SK-N-SH treated with all-trans-retinoic acid at 6 μM for 48 hours (cell line): ENCODE data around the gene TRPV4.
"Not testable (repeated sequence)": the region's sequence is repeated elsewhere in the genome, so short reads cannot be mapped to it uniquely, and the experiment has no call there.

Source experiments
- CSDC2 ChIP-seq: fragments of 250-450 bp; sonication (Bioruptor Pico); IDR thresholded peaks from 2 replicates; pipeline ENCODE4 v1.5.0; 2020; ENCODE audit warnings: mild to moderate bottlenecking, moderate library complexity
- CSRNP3 ChIP-seq: fragments of 250-450 bp; sonication (Bioruptor Pico); IDR thresholded peaks from 2 replicates; pipeline ENCODE4 v1.5.1; 2021; ENCODE audit warnings: mild to moderate bottlenecking, moderate library complexity
- GLIS3 ChIP-seq: fragments of 250-450 bp; sonication (Bioruptor Pico); IDR thresholded peaks from 2 replicates; pipeline ENCODE4 v1.5.0; 2020; ENCODE audit warnings: mild to moderate bottlenecking, moderate library complexity
- OSR1 ChIP-seq: fragments of 250-450 bp; sonication (Bioruptor Pico); IDR thresholded peaks from 2 replicates; pipeline ENCODE4 v1.8.0; 2022; ENCODE audit warnings: moderate library complexity, mild to moderate bottlenecking, inconsistent platforms
- PPARA ChIP-seq: fragments of 250-450 bp; sonication (Bioruptor Pico); IDR thresholded peaks from 2 replicates; pipeline ENCODE4 v1.5.0; 2020; ENCODE audit warnings: mild to moderate bottlenecking, borderline replicate concordance
- RARB ChIP-seq: fragments of 250-450 bp; sonication (Bioruptor Pico); IDR thresholded peaks from 2 replicates; pipeline ENCODE4 v1.8.0; 2021; ENCODE audit warnings: mild to moderate bottlenecking, moderate library complexity
- TOX ChIP-seq: fragments of 250-450 bp; sonication (Bioruptor Pico); IDR thresholded peaks from 2 replicates; pipeline ENCODE4 v1.8.0; 2021; ENCODE audit warnings: mild to moderate bottlenecking, moderate library complexity, borderline replicate concordance
- ZFP3 ChIP-seq: fragments of 250-450 bp; sonication (Bioruptor Pico); IDR thresholded peaks from 2 replicates; pipeline ENCODE4 v1.5.0; 2020; ENCODE audit warnings: mild to moderate bottlenecking, moderate library complexity
- ZFP30 ChIP-seq: fragments of 450-650 bp; formaldehyde crosslinking; IDR thresholded peaks from 2 replicates; pipeline ENCODE4 v1.5.0; 2022; ENCODE audit warnings: mild to moderate bottlenecking, moderate library complexity
- ZNF70 ChIP-seq: fragments of 450-650 bp; formaldehyde crosslinking; IDR thresholded peaks from 2 replicates; pipeline ENCODE4 v1.5.0; 2020; ENCODE audit warnings: mild to moderate bottlenecking, moderate library complexity
- TF ChIP-seq, protein P1 (sequence below): fragments of 250-450 bp; sonication (Bioruptor Pico); IDR thresholded peaks from 2 replicates; pipeline ENCODE4 v1.8.0; 2020; ENCODE audit warnings: mild to moderate bottlenecking, moderate library complexity, borderline replicate concordance
- TF ChIP-seq, protein P2 (sequence below): fragments of 250-450 bp; sonication (Bioruptor Pico); IDR thresholded peaks from 2 replicates; pipeline ENCODE4 v1.5.1; 2020; ENCODE audit warnings: low read depth, mild to moderate bottlenecking, moderate library complexity

DNA sequence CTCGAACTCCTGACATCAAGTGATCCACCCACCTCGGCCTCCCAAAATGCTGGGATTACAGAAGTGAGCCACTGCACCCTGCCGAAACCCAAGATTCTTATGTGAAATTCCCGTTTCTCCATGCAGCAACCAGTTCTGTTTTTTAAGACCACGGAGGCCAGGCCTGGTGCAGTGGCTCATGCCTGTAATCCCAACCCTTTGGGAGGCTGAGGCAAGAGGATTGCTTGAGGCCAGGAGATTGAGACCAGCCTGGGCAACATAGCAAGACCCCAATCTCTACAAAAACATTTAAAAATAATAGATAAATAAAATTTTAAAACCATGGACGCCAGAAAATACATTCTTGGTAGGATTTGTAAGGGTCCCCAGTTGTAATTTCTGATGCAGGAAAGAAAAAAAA lies 17.3 kb upstream of the TRPV4 start:
- TF ChIP-seq, protein P1, sequence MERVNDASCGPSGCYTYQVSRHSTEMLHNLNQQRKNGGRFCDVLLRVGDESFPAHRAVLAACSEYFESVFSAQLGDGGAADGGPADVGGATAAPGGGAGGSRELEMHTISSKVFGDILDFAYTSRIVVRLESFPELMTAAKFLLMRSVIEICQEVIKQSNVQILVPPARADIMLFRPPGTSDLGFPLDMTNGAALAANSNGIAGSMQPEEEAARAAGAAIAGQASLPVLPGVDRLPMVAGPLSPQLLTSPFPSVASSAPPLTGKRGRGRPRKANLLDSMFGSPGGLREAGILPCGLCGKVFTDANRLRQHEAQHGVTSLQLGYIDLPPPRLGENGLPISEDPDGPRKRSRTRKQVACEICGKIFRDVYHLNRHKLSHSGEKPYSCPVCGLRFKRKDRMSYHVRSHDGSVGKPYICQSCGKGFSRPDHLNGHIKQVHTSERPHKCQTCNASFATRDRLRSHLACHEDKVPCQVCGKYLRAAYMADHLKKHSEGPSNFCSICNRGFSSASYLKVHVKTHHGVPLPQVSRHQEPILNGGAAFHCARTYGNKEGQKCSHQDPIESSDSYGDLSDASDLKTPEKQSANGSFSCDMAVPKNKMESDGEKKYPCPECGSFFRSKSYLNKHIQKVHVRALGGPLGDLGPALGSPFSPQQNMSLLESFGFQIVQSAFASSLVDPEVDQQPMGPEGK (CRISPR knock-in tag) = not testable (repeated sequence)
- not testable (repeated sequence) for TF ChIP-seq ZFP30; RARB (CRISPR knock-in tag); PPARA; OSR1 (CRISPR knock-in tag); TOX (CRISPR knock-in tag); GLIS3 (CRISPR knock-in tag); CSDC2; CSRNP3; ZFP3 (CRISPR knock-in tag); ZNF70 (CRISPR knock-in tag)
- TF ChIP-seq, protein P2, sequence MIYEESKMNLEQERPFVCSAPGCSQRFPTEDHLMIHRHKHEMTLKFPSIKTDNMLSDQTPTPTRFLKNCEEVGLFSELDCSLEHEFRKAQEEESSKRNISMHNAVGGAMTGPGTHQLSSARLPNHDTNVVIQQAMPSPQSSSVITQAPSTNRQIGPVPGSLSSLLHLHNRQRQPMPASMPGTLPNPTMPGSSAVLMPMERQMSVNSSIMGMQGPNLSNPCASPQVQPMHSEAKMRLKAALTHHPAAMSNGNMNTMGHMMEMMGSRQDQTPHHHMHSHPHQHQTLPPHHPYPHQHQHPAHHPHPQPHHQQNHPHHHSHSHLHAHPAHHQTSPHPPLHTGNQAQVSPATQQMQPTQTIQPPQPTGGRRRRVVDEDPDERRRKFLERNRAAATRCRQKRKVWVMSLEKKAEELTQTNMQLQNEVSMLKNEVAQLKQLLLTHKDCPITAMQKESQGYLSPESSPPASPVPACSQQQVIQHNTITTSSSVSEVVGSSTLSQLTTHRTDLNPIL (CRISPR knock-in tag) = not testable (repeated sequence)
